GM21390 (cell line): Measurements from ENCODE around the gene TNFAIP8.

Experiments used
- ATAC-seq: cut with Tn5 transposase; IDR thresholded peaks from one replicate; pipeline ENCODE4 v1.9.1; 2021; ENCODE audit not compliant: unreplicated experiment

Gene TNFAIP8

DNA sequence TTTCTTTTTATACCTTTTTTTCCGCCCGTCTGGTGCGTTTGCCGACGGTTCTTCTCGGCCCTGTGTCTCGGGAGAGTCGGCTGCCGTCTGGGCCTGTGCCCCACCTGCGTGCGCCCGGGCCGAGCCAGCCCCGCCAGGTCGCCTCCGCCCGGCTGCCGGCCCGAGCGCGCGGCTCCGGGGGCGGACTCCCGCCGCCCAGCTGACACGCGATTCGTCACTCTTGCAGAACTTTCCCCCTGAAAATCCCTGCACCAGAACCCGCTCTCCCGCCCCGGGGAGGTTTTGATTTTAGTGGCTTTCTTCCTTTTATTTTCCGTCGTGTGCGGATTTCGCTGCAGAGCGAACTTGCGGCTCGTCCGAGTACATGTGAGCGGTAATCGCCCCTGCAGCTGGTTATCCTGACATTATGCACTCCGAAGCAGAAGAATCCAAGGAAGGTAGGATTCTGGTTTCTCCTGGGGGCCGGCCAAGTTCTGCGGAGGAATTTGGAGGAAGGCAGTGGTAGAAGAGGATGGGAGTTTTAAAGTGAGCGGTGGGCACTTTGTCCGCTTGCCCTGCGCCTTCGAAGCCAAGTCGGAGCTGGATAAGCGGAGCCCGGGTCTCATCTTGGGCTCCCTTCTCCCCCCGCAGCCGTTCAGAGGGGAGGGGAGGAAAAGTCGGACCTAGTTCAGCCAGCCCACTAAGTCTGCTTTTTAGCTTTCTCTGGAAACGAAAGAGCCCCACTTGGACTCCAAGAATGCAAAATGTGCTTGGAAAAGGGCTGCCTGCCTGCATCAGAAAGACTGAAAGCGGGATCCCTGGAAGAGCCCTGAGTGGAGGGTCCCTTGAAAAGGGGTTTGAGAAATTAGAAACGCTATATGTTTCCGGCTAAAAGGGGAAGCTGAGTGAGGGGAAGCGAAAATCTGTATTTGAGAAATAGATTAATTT lies at the start of gene TNFAIP8:
TSS of gene TNFAIP8 (plus strand) at position 335 of the 927 bp plus-strand sequence. CDS start at position 407, 72 bp downstream.
- ATAC-seq, result peak; percentile 40

DNA sequence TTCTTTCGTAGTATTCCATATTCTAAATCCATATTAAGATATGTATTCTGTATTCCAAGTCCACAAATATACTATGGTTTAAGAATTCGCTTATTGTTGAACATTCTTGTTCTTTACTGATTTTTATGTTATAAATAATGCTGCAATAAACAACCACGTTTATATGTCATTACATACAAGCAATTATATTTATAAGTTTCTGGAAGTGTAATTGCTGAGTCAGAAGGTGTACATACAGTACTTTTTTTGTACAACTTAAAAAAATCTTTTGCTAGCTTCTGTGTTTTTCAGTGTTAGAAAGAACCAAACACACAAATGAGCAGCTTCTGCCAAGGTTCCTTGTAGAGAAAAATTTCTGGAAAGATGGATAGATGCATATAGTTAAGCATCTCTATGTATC lies 48.6 kb upstream of the TNFAIP8 start:
- no peak for ATAC-seq

DNA sequence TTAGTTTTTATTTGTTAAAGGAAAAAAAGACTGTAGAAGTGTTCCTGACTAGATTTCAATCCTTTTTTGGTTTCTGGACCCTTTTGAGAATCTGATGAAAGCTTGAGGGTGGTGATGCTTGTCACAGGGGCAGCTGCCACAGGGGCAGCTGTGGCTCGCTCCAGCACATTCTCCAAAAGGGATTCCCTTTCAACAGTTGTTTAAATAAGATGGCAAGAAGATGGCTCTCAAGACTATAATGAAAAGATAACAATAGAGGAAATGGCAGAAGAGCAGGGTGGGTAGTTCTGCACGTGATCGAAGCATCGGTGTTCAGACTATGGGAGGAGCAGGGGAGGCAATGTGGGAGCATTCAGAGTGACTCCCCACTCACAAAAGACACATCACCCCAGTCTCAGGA lies 46.5 kb upstream of the TNFAIP8 start:
- peak; percentile 15 for ATAC-seq

DNA sequence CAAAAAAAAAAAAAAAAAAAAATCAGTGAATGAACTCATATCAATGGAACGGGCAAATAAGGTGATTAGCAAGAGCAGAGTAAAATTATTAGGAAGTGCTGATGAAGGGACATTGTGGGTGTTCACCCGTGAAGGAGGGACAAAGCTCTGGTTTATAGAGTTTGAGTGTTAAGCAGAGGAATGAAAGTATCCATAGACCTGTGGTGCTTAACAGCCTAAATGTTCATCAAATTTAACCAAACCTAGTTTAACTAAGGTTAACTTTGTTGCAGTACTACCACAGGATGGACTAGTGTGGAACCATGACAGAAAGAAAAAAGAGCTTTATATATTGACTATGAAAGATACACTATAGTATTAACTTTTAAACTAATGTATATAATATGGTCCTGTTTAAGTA lies 44.1 kb upstream of the TNFAIP8 start:
- ATAC-seq, result no peak

DNA sequence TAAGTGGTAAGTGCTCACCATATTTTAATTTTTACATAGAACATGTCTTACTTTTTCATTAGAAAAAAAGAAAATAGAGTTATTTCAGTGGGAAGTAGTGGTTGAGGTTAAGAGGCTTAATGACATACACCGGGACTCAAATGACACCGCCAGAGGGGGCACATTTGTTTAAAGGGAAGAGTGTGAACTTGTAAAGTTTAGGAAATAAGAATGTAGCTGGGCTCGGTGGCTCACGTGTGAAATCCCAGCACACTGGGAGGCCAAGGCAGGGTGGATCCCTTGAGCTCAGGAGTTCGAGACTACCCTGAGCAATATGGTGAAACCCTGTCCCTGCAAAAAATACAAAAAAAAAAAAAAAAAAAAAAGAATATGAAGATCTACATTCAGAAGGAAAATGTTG lies 43.4 kb upstream of the TNFAIP8 start:
- ATAC-seq, result no peak

DNA sequence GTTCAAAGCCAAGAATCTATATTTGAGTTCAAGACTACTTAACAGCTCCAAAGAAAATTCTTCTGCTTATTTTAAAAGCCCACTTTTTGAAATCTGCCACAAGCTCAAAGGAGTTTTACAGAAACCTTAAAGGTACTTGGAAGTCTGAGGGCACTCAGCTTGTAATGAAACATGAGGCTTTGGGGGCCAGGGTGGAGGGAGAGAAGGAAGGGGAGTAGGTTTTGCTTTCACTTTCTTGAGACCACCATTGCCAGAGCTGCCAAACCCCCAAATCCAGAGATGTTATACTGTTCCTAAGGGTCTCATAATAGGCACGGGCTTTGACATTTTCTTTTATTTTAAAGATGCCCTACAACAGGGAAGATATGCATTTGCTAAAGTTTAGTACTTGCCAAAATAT lies 42.6 kb upstream of the TNFAIP8 start:
- ATAC-seq, result no peak

DNA sequence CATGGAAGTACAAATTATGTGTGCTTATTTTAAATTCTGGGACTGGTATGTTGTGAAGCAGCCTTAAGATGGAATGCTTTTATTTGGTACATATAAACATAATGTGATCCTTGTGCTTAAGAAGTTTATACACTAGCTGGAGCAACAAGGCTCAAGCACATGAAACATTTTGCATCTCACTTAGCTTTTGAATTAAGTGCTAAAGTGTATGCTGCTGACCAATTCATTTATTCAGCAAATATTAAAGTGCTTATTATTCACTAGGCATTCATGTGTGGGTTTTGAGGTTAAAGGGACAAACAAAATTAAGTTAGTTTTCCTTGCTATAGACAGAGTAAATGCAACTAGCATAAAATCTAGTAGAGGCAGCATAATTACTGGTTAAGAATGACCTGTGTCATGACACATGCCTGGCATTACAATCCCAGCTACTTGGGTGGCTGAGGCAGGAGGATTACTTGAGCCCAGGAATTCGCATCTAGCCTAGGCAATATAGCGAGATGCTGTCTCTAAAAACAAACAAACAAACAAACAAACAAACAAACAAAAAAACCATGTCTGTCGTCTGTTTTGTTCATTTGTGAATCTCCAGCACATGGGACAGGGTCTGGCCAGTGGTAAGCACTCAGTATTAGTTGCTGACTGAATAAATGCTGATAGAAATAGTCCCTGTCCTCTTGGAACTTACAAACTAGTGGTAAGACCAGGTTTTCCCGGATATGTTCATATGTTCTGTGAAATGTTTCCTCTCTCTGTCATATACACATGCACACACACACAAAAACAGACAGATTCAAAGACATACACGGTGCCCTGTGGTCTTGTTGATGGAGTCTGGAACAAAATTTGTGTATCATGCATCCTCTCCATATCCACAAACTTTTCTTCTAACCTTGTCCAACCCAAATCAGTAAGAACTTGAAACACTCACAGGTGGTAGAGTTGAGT lies 41.9 kb upstream of the TNFAIP8 start:
- no peak for ATAC-seq

DNA sequence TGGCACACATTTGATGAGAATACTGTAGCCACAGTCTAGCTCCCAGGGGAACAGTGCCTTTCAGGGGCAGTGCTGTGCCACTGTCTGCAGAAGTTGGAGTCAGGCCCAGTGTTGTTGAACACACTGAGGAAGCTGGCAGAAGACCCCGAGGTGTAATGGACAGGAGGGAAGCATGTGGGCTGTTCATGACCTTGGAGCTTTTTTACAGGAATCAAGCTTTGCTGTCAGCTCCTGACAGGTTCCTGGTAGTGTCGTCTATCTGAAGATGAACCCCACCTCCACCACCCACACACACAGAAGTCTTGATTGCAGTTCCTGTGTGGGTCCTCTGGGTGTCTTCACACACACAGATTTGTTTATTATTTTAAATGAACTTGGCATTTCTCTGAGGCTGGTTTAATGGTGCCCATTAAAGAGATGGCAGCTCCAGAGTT lies 40.3 kb upstream of the TNFAIP8 start:
- ATAC-seq, result peak; percentile 75

DNA sequence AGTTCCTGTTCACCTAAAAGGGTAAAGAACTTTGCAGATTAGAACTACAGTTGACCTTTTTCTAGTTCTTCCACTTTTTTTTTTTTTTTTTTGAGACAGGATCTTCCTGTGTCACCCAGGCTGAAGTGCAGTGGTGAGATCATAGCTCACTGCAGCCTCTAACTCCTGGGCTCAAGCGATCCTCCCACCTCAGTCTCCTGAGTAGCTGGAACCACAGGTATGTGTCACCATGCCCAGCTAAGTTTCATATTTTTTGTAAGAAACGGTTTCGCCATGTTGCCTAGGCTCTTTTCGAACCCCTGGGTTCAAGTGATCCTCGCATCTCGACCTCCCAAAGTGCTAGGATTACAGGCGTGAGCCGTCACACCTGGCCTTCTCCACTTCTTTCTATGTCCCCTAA lies 39.7 kb upstream of the TNFAIP8 start:
- ATAC-seq, result no peak

DNA sequence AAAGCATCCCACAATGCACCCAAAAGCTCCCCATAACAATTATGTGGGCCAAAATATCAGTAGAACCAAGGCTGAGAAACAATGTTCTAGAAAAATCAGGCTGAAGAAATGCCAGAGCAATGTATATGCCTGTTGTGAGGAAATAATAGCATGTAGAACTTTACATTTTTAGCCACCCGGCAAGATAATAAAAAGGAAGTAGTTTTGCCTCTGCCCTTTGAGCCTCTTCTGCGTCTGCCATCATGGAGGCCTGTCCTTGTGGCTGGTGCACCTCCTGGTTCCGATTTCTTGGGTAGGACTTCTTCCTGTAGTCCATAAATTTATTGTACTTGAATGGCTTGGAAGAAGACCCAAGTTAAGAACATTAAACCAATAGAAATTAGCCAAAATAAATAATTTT lies 38.9 kb upstream of the TNFAIP8 start:
- ATAC-seq, result no peak

DNA sequence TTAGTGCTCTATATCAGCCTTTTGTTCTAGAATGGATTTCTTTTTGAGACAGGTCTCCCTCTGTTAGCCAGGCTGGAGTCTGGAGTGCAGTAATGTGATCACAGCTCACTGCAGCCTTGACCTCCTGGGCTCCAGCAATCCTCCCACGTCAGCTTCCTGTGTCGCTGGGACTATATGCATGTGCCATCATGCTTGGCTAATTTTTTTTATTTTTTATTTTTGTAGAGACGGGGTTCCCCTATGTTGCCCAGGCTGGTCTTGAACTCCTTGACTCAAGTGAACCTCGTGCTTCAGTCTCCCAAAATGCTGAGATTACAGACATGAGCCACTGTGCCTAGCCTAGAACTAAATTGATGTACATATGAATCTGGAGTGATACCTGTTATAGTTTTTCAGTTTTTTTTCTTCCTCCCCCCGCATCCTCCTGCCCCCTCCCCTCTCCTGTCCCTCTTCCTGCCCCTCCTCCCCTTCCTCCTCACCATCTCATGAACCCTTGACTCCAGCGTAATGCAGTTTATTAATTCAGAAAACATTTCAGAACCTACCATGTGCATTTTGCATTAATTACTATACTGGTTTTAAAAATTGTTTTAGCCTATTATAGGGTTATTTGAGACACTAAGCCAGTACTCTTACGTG lies 37.4 kb upstream of the TNFAIP8 start:
- peak; percentile 28 for ATAC-seq

DNA sequence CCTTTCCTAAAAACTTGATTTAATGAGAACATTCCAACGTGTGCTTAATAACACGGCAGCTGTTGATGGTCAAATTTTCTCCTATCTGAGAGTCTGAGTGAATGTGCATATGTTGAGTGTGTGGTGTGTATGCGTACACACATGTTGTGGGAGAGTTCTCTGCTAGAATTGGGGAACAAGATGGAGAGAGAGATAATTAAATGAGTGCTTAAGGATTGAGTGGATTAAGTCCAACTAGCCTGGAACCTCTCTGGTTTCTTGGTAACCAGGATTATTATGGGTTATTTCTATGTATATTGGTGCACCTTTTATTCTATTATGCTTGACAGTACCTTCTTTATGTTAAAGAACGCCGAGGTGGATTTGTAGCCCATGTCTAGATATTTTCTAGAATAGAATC lies 36.4 kb upstream of the TNFAIP8 start:
- ATAC-seq, result no peak

DNA sequence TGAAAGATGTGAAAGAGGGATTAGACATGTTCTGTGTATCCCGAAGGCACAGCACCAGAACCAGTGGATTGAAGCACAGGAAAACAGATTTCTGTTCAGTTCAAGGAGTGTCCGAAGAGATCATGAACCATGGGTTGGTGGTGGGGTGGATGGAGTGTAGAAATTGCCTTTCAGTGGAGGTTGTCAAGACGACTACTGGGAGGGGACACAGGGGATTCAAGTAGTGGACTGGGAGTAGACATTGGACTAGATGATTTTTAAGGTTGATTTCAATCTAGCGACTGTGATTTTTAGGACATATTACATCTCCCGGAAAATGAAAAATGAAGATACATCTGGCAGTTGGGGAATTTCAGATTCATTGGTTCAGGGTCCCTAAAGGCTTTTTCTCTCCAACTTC lies 35.9 kb upstream of the TNFAIP8 start:
- ATAC-seq, result no peak

DNA sequence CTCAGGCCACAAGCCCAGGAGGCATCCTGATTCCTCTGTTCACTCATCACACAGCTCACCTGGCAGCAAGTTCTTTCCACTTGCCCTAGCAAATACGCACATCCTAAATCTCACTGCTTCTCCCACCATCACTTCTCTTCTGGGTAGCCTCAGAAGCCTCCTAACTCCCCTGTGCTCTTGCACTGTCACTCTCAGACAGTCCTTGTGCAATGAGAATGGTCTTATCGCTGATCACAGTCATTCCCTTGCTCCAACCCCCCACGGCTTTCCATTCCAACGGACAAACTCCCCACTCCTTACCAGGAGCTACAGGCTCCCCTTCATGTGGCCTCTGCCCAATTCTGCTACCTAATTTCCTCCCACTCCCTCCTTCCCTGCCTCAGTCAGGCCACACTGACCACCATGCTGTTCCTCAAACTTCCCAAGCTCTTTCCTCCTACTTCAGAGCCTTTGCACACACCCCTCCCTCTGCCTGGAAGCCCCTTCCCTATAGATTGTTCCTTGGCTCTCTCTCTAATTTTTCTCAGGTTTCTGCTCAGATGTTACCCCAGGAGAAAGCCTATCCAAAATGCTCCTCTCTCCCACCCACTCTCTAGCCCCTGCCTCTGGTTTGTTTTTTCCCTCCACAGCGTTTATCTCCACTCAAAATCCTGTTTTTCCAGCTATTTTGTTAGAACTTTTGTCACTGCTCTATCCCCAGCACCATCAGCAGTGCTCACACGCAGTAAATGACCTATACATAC lies 34.1 kb upstream of the TNFAIP8 start:
- no peak for ATAC-seq

DNA sequence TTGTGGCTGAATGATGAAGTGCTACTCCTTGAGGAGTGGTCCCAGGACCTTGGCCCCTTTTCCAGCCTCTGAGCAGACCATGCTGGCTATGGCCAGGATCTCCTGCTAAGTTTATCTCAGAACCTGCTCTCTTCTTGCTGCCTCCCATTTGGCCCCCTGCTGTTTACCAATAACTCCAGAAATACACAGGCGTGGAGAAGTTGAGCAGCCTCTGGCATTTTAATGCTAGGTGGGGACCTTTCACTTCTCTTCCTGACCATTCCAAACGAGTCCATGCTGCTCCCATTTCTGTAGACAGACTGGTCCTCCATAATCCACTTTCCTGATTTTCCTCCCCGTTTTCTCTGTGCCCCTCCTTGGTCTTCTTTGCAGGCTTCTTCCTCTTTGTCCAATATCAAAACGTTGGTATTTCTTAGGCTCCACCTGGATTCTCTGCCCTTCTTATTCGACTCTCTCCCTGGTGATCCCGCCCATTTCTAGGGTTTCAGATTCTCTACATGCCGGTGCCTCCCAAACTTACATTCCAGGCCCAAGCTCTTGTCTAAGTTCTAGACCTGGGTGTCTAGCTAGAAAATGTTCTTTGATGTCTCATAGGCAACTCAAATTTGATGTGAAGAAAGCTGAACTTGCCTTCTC lies 33.4 kb upstream of the TNFAIP8 start:
- ATAC-seq, result no peak

DNA sequence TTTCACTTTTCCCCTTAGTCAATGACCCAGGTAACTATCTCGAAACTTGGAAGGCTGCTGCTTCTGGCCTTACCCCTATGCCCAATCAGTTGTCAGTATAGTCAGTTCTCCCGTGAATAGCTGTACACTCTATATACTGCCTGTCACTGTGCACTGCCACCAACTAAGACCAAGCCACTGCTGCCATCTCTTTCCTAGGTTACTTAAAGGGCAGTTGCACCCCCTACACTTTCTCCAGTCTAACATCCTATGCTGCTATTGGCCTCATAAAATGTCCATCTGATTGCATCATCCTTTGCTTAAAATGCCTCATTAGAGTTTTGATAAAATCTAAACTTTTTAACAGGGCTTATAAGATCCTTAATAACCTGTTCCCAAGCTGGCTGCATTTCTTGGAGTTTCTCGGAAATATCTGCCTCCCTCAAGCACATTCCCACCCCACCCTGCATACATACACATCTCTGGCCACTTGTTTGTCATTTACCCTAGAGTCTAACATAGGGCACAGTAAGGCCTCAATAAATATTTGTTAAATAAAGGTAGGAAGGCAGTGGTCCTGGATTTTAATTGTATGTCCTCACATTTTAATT lies 32.8 kb upstream of the TNFAIP8 start:
- peak; percentile 57 for ATAC-seq

DNA sequence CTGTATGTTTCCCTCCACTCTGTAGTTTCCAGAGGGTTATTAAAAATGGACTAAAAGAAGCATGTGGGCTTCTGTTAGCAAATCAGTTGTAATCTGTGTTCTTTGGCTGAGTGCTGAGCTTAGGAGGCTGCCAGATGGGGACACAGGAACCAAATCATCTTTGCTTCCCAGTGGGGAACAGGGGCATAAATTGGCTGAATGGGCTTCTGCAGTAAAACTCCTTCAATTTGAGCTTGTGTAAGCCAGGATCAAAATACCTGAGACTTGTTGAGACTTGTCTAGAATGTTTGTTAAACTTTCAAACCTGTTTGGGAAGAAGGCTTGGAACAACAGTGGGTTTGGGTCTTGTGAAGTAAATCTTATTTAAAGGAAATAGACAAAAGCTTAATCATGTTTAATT lies 32.2 kb upstream of the TNFAIP8 start:
- no peak for ATAC-seq

DNA sequence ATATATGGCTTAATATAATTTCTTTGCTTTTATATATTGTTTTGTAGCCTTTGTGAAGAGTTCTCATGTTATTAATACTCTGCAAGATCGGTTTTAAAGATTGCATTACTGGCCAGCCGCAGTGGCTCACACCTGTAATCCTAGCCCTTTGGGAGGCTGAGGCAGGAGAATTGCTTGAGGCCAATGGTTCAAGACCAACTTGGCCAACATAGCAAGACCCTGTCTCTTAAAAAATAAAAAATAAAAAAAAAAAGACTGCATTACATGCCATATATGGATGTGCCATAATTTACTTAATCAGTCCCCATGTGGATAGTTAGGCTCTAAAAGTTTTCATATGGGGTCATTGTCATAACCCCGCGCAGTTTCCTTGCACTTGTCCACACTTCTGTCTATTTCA lies 31.0 kb upstream of the TNFAIP8 start:
- no peak for ATAC-seq

DNA sequence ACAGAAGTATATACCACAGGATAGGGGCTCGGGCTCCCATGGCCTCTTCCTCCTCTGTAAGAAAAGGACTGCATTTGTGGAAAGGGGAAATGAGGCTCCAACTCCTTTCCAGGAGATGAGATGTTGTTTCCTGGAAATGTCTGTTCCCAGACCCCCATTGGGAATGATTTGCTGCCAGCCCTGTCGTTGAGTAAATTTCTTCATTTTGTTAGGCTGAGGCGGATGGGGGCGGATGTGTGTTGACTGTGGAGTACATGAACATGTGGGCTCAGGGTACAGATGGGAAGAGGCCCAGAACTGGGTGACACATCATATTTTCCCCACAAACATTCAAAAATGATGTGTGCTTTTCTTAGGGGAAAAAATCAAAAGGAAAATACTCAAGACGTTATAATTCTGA lies 28.8 kb upstream of the TNFAIP8 start:
- no peak for ATAC-seq
